Measurements from ENCODE around the gene WWC1. TPM values are rescaled to one million over a fixed set of nuclear protein-coding genes. Genes with fewer than 3 reads are reported as not detected.

WWC1 gene
- total RNA-seq, 1 experiment from 2014 or later: 52.6 TPM

DNA sequence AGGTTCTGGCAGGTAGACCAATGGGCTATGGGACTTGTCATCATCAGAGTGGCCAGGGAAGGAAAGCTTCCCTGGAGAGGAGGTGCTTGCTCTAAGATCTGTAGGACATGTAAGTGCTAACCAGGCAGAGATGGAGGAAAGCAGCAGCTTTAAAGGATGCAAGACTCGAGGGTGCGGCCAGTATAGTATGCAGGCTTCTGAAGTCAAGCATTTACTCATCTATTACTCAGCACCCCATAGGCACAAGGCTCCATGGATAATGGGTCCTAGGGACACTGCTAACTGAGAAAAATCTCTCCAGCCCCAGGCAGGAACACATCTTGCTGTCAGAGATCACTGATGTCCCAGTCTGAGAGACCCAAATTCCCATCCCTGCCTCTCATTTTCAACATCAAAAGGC is 49.7 kb downstream of the WWC1 start:
- H3K27me3 ChIP-seq (ENCODE audit: insufficient read depth, low read length): no peaks in the 10 kb centered on the region
- no peak overlapping the region for H3K4me3 ChIP-seq (replicated peaks in 1 of 2; ENCODE audit: low read depth in 1 of 2, low read length in 2 of 2)
- H2AFZ ChIP-seq (ENCODE audit: low read depth, low read length, poor library complexity, severe bottlenecking): no peak overlapping the region
- H3K79me2 ChIP-seq (ENCODE audit: insufficient read depth, low read length): peaks cover 89% of the 10 kb centered on the region
- ChIA-PET POLR2A (no interaction called here), CTCF (no interaction called here), RAD21 (ENCODE audit: low non-redundant PET in 1 of 2, low total read pairs in 2 of 2, uncharacterized antibody in 2 of 2, unreplicated experiment in 2 of 2) (no interaction called here)
- H3K4me2 ChIP-seq (ENCODE audit: low read length): peak overlapping the region; percentile 60
- no TSS peak for BruUV-seq (replicated peaks)
- H3K36me3 ChIP-seq (ENCODE audit: control insufficient read depth in 1 of 2, insufficient read depth in 2 of 2, low read length in 2 of 2): no peaks in the 10 kb centered on the region
- no peaks in the 10 kb centered on the region for H3K9me2 ChIP-seq (ENCODE audit: insufficient read depth)
- peak; percentile 59; the same call in 1 of the 2 replicates for ATAC-seq
- intact Hi-C loops (cut with micrococcal nuclease): no loop called here
- no peak overlapping the region for H3K9ac ChIP-seq (ENCODE audit: low read length)
- H4K20me1 ChIP-seq (ENCODE audit: insufficient read depth): peaks cover 7% of the 10 kb centered on the region; the same call in 1 of the 2 replicates
- no peak for DNase-seq (ENCODE audit: low read depth, low spot score)
- H3K4me1 ChIP-seq (ENCODE audit: control insufficient read depth in 1 of 2, insufficient read depth in 2 of 2, low read length in 2 of 2): peaks cover 24 to 55% of the 10 kb centered on the region in 2 experiments
- no peaks in the 10 kb centered on the region for H3K9me3 ChIP-seq (ENCODE audit: control insufficient read depth in 1 of 2, insufficient read depth in 1 of 2, low read depth in 1 of 2, low read length in 2 of 2)
- TF ChIP-seq EGR1 (IDR thresholded peaks at IDR 0.05; ENCODE audit: low read depth): no peak
- TF ChIP-seq SRF (IDR thresholded peaks at IDR 0.05; ENCODE audit: low read depth): no peak
- TF ChIP-seq JUND (IDR thresholded peaks at IDR 0.05): no peak
- TF ChIP-seq CBX3 (IDR thresholded peaks at IDR 0.05; ENCODE audit: low read depth): no peak
- TF ChIP-seq ELF1 (IDR thresholded peaks at IDR 0.05; ENCODE audit: borderline replicate concordance, low read depth): no peak
- TF ChIP-seq POLR2A (IDR thresholded peaks at IDR 0.05; ENCODE audit: borderline replicate concordance, extremely low read depth, insufficient read depth, insufficient read length): no peak
- TF ChIP-seq, protein P1, sequence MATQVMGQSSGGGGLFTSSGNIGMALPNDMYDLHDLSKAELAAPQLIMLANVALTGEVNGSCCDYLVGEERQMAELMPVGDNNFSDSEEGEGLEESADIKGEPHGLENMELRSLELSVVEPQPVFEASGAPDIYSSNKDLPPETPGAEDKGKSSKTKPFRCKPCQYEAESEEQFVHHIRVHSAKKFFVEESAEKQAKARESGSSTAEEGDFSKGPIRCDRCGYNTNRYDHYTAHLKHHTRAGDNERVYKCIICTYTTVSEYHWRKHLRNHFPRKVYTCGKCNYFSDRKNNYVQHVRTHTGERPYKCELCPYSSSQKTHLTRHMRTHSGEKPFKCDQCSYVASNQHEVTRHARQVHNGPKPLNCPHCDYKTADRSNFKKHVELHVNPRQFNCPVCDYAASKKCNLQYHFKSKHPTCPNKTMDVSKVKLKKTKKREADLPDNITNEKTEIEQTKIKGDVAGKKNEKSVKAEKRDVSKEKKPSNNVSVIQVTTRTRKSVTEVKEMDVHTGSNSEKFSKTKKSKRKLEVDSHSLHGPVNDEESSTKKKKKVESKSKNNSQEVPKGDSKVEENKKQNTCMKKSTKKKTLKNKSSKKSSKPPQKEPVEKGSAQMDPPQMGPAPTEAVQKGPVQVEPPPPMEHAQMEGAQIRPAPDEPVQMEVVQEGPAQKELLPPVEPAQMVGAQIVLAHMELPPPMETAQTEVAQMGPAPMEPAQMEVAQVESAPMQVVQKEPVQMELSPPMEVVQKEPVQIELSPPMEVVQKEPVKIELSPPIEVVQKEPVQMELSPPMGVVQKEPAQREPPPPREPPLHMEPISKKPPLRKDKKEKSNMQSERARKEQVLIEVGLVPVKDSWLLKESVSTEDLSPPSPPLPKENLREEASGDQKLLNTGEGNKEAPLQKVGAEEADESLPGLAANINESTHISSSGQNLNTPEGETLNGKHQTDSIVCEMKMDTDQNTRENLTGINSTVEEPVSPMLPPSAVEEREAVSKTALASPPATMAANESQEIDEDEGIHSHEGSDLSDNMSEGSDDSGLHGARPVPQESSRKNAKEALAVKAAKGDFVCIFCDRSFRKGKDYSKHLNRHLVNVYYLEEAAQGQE (IDR thresholded peaks at IDR 0.05; ENCODE audit: low read depth): no peak
- TF ChIP-seq POLR2AphosphoS5 (IDR thresholded peaks at IDR 0.05; ENCODE audit: low read depth, low read length): no peak
- TF ChIP-seq, protein P2, sequence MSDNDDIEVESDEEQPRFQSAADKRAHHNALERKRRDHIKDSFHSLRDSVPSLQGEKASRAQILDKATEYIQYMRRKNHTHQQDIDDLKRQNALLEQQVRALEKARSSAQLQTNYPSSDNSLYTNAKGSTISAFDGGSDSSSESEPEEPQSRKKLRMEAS (IDR thresholded peaks at IDR 0.05): no peak
- TF ChIP-seq, protein P3, sequence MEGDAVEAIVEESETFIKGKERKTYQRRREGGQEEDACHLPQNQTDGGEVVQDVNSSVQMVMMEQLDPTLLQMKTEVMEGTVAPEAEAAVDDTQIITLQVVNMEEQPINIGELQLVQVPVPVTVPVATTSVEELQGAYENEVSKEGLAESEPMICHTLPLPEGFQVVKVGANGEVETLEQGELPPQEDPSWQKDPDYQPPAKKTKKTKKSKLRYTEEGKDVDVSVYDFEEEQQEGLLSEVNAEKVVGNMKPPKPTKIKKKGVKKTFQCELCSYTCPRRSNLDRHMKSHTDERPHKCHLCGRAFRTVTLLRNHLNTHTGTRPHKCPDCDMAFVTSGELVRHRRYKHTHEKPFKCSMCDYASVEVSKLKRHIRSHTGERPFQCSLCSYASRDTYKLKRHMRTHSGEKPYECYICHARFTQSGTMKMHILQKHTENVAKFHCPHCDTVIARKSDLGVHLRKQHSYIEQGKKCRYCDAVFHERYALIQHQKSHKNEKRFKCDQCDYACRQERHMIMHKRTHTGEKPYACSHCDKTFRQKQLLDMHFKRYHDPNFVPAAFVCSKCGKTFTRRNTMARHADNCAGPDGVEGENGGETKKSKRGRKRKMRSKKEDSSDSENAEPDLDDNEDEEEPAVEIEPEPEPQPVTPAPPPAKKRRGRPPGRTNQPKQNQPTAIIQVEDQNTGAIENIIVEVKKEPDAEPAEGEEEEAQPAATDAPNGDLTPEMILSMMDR (IDR thresholded peaks at IDR 0.05 in 2 of 3, conservative IDR thresholded peaks at IDR 0.05 in 1 of 3; ENCODE audit: borderline replicate concordance in 1 of 3, insufficient read depth in 1 of 3, low read depth in 2 of 3, low read length in 2 of 3): no peak
- no peak for TF ChIP-seq YY1 (IDR thresholded peaks at IDR 0.05; ENCODE audit: extremely low read depth, insufficient replicate concordance, low read depth, low read length)
- no peak for TF ChIP-seq RAD21 (IDR thresholded peaks at IDR 0.05; ENCODE audit: low read depth)
- no peak for TF ChIP-seq TCF7L2 (IDR thresholded peaks at IDR 0.05; ENCODE audit: borderline replicate concordance, extremely low read depth, insufficient read depth, insufficient read length)
- no peak for TF ChIP-seq FOSL1 (IDR thresholded peaks at IDR 0.05; ENCODE audit: low read depth)
- no peak for TF ChIP-seq ZFX (IDR thresholded peaks at IDR 0.05)
- no peak for TF ChIP-seq SIN3A (IDR thresholded peaks at IDR 0.05; ENCODE audit: low read depth)
- H3K27ac ChIP-seq (ENCODE audit: low read depth, low read length): no peak overlapping the region
